Adrenal gland (tissue), 12 donors: ENCODE results near the gene FIP1L1. TPM values are rescaled to one million over a fixed set of nuclear protein-coding genes. Genes with fewer than 3 reads are reported as not detected.

ENCODE experiments used
- DNase-seq, 7 donors: peaks; one replicate each; pipeline ENCODE4 v3.0.0-alpha.2; 2019 to 2020
- H3K27ac ChIP-seq, 5 donors: fragments of 200-600 bp; sonication (generic) in 4 of 5; 1 replicate in 3 of 5; 2 replicates in 2 of 5; pipeline versions ENCODE4 v1.5.1 to v1.8.0; 2016 to 2020; ENCODE audit warnings: mild to moderate bottlenecking in 1 of 5
- H3K27me3 ChIP-seq: fragments of 200-600 bp; 2 replicates; pipeline ENCODE4 v1.8.0; 2021
- H3K36me3 ChIP-seq, 2 donors: fragments of 200-600 bp; replicated peaks in 1 of 2; 1 replicate in 1 of 2; 2 replicates in 1 of 2; pipeline versions ENCODE4 v1.5.1 to v1.8.0; 2018 to 2022
- H3K4me1 ChIP-seq, 2 donors: fragments of 200-600 bp; replicated peaks in 1 of 2; 1 replicate in 1 of 2; 2 replicates in 1 of 2; pipeline versions ENCODE4 v1.5.1 to v1.8.0; 2018 to 2021
- H3K4me3 ChIP-seq, 4 donors: fragments of 200-600 bp; sonication (generic) in 3 of 4; one replicate each; pipeline ENCODE4 v1.5.1; 2016 to 2018
- H3K9me3 ChIP-seq, 3 donors: fragments of 200-600 bp; sonication (generic) in 1 of 3; replicated peaks in 1 of 3; 1 replicate in 2 of 3; 2 replicates in 1 of 3; pipeline versions ENCODE4 v1.5.1 to v1.8.0; 2016 to 2021
- POLR2A ChIP-seq, 2 donors: fragments of 450-650 bp; IDR thresholded peaks; one replicate each; pipeline ENCODE4 v1.6.1; 2017; ENCODE audit warnings: antibody characterized with exemption in 2 of 2, mild to moderate bottlenecking in 2 of 2, moderate library complexity in 1 of 2
- WGBS, 4 donors: extraction: QIAGEN DNeasy Blood & Tissue Kit in 2 of 4; methylation state at CpG; one replicate each; pipeline versions ENCODE4 v1.1.5 to v1.1.7; 2013 to 2017; 5-methylcytosine and 5-hydroxymethylcytosine counted together
- intact Hi-C, 2 donors: fragments of 100-400 bp; cut with DNase I; formaldehyde crosslinking; loops; one replicate each; pipeline versions ENCODE4 v1.14.1 to v1.15.0; 2022 to 2023
- polyA plus RNA-seq, 3 donors: library from polyadenylated mRNA; stranded (reverse); fragments of 200-250 nt in 2 of 3; fragments of 350-450 nt in 1 of 3; fragmentation: Illumina TruSeq in 1 of 3; extraction: RNeasy Lipid Tissue Mini Kit (QIAGEN cat#74804) in 1 of 3; gene quantifications; one replicate each; pipeline ENCODE4 v1.2.3, GENCODE V29; 2013 to 2014
- total RNA-seq, 9 donors: library from RNA; depleted of rRNA in 4 of 9; stranded (reverse); fragments of >200 nt in 4 of 9; fragments of 120-200 nt in 1 of 9; fragmentation: NEBNext Ultra II Directional in 1 of 9; extraction: Animal tissue kit (Norgen Biotek cat#: 25700) in 1 of 9; gene quantifications; one replicate each; pipeline versions ENCODE4 v1.1.0 to v1.2.4, GENCODE V29; 2013 to 2023
- TF ChIP-seq, protein P1 (sequence below), 6 experiments: fragments of 450-650 bp in 4 of 6; fragments of 200-600 bp in 2 of 6; sonication (generic) in 1 of 6; IDR thresholded peaks; 1 replicate in 5 of 6; 2 replicates in 1 of 6; pipeline versions ENCODE4 v1.5.1 to v1.8.0; 2016 to 2021; ENCODE audit warnings: antibody characterized with exemption in 6 of 6, mild to moderate bottlenecking in 2 of 6, moderate library complexity in 1 of 6
- donor health status: healthy with polysubstance abuse.
- donor health status: Bipolar disorder and iron deficiency.
- donor health status: DM: yes; HTN: yes; CAD: no.
- donor health status: DM: no; HTN: no; CAD: no.
- donor health status: DM: no; HTN: no; CAD: no.
- donor health status: DM: yes; HTN: yes; CAD: no.

The FIP1L1 gene
- total and polyA plus RNA-seq, 12 donors = 28.5 to 77.9 (median 62.9) TPM

DNA sequence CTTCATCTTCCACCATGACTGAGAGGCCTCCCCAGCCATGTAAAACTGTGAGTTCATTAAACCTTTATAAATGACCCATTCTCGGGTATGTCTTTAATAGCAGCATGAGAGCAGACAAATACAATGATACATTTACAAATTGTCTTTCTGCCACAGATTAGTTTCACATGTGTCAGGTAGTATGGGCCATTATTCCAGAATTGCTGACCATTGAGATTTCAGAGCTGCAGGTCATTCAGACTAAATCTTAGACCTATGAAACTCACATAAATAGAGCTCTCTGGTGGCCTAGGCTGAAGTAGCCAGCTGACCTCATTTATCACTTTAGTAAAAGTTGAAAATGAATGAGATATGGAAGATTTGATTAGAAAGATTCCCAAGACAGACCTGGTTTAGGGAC lies 105.8 kb downstream of the FIP1L1 start:
- intact Hi-C loops = no loop called here
- Histone ChIP-seq H3K4me1 (peaks cover 0 to 21% of the 10 kb centered on the region in 2 donors), H3K27ac (no peak overlapping the region), H3K27me3 (no peaks in the 10 kb centered on the region), H3K4me3 (no peak overlapping the region), H3K36me3 (no peaks in the 10 kb centered on the region), H3K9me3 (no peaks in the 10 kb centered on the region)
- TF ChIP-seq POLR2A (IDR thresholded peaks at IDR 0.05) = no peak
- TF ChIP-seq, protein P1, sequence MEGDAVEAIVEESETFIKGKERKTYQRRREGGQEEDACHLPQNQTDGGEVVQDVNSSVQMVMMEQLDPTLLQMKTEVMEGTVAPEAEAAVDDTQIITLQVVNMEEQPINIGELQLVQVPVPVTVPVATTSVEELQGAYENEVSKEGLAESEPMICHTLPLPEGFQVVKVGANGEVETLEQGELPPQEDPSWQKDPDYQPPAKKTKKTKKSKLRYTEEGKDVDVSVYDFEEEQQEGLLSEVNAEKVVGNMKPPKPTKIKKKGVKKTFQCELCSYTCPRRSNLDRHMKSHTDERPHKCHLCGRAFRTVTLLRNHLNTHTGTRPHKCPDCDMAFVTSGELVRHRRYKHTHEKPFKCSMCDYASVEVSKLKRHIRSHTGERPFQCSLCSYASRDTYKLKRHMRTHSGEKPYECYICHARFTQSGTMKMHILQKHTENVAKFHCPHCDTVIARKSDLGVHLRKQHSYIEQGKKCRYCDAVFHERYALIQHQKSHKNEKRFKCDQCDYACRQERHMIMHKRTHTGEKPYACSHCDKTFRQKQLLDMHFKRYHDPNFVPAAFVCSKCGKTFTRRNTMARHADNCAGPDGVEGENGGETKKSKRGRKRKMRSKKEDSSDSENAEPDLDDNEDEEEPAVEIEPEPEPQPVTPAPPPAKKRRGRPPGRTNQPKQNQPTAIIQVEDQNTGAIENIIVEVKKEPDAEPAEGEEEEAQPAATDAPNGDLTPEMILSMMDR (IDR thresholded peaks at IDR 0.05) = no peak
- 86 to 100% (median 94%) methylated on average over 1 of the region's 1 CpG for WGBS, 4 donors
- no peak for DNase-seq

DNA sequence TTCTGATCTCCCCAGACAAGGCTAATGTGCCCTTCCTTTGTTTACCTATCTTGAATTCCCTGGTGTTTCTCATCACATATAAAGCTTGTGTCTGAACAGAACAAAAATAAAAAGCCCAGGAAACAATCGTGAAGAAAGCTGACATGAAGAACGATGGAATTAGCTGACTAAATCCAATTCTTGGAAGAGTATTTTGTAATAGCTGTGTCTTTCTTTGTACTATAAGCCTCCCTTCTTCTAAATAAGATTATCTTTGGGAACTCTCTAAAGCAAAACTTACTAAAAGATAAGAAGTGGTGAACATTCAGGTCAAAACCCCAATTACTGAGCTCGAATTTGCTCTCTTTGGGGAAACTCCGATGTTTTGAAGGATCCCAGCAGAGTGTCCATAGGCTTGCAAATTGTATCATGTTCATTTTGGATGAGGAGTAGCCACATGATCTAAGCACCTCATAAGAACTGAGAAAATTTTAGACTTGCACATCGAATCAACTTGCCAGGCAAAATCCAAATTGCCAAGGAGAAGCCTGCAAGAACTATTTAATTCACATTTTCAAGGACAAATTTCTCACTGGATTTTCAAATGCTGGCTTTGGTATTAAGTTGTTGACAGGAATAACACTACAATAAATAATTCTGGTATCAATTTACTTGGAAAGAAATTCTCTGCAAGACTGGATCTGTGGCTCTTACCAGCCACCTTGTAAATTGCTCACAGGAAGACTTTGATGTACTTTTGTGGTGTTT lies 107.6 kb downstream of the FIP1L1 start:
- Histone ChIP-seq H3K4me1 (peaks cover 0 to 32% of the 10 kb centered on the region in 2 donors), H3K27ac (peak overlapping the region; percentile 27 to 71 (median 60)), H3K36me3 (no peaks in the 10 kb centered on the region), H3K27me3 (no peaks in the 10 kb centered on the region), H3K4me3 (no peak overlapping the region), H3K9me3 (no peaks in the 10 kb centered on the region)
- intact Hi-C loops = no loop called here
- DNase-seq = no peak
- TF ChIP-seq, protein P1 (IDR thresholded peaks at IDR 0.05) = no peak
- TF ChIP-seq POLR2A (IDR thresholded peaks at IDR 0.05) = no peak
- WGBS, 4 donors = 27 to 31% (median 29%) methylated on average over 5 of the region's 5 CpGs

DNA sequence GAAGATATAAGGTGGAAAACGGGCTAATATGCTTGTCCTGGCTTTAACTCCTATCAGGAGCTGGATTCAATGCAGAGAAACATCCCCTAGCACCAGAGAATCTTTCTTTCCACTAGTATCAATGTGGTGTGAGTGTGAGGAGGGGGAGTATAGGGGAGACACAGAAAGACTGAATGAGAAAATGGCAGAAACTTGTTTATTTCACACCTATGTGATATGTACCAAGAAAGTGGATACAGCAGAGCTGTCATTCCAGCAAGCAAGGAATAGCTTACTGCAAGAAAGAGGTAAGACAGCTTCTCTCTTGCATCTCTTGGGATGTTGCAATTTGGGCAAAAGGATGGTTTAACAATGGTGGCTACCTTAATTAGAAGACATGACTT lies 108.2 kb downstream of the FIP1L1 start:
- no peak for DNase-seq
- TF ChIP-seq, protein P1 (IDR thresholded peaks at IDR 0.05) = no peak
- TF ChIP-seq POLR2A (IDR thresholded peaks at IDR 0.05) = no peak
- Histone ChIP-seq H3K4me3 (no peak overlapping the region), H3K4me1 (peaks cover 3 to 38% of the 10 kb centered on the region in 2 donors), H3K27me3 (no peaks in the 10 kb centered on the region), H3K9me3 (no peaks in the 10 kb centered on the region), H3K36me3 (no peaks in the 10 kb centered on the region), H3K27ac (peak overlapping the region in 2 of 5 donors; percentile 65 to 71)
- intact Hi-C loops = no loop called here
- WGBS, 4 donors = 24 to 48% (median 42%) methylated on average over 1 of the region's 1 CpG

DNA sequence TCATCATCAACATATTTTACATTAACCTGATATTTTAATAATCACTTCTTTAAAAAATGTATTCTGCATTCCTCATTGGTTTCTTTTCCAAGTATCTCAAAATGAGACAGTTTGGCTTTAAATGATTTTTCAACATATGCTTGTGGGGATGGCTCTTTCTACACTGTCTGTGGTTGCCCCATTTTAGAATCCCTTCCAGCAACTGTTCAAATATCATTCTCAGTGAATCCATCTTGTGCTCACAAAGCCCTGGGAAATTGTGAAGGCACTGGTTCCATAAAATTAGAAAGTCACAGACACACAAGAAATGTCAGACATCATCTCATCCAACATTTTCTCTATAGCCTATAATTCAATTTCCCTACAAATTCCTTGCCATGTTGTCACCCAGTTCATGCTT lies 110.3 kb downstream of the FIP1L1 start:
- Histone ChIP-seq H3K9me3 (no peaks in the 10 kb centered on the region), H3K4me1 (peaks cover 6 to 44% of the 10 kb centered on the region in 2 donors), H3K36me3 (no peaks in the 10 kb centered on the region), H3K27ac (no peak overlapping the region), H3K27me3 (no peaks in the 10 kb centered on the region), H3K4me3 (no peak overlapping the region)
- intact Hi-C loops = no loop called here
- no peak for DNase-seq
- TF ChIP-seq POLR2A (IDR thresholded peaks at IDR 0.05) = no peak
- TF ChIP-seq, protein P1 (IDR thresholded peaks at IDR 0.05) = no peak
